GM19023 (cell line): Measurements from ENCODE around the gene CCDC195.
"Not testable (repeated sequence)": the region's sequence is repeated elsewhere in the genome, so short reads cannot be mapped to it uniquely, and the experiment has no call there.

Experiments
- ATAC-seq: cut with Tn5 transposase; IDR thresholded peaks from one replicate; pipeline ENCODE4 v1.9.1; 2021; ENCODE audit warnings: mild to moderate bottlenecking, moderate library complexity; ENCODE audit not compliant: unreplicated experiment

Gene CCDC195

GRCh38 chr2:224691563-224691962 is 24.6 kb downstream of the CCDC195 start:
- no peak for ATAC-seq

DNA sequence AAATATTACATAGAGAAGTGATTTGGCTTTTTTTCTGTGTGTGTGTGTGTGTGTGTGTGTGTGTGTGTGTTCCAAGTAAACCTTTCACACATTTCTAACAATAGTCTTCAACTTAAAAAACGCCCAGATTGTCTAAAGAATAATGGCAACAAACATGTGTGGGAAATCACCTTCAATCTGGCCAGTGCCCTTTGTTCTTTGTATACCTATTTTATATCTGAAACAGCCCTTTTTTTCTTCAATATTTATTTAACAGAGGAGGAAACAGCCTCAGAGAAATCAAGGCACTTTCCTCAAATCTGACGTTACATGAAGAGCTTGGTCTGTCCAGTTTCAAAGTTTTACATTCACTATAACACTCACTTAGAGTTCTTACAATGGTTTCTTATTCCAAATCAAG is 25.3 kb downstream of the CCDC195 start:
- no peak for ATAC-seq

GRCh38 chr2:224689539-224689938 is 26.6 kb downstream of the CCDC195 start:
- no peak for ATAC-seq

- ATAC-seq, result no peak
Measured at GRCh38 chr2:224688997-224689396, 27.2 kb downstream of the CCDC195 start.

DNA sequence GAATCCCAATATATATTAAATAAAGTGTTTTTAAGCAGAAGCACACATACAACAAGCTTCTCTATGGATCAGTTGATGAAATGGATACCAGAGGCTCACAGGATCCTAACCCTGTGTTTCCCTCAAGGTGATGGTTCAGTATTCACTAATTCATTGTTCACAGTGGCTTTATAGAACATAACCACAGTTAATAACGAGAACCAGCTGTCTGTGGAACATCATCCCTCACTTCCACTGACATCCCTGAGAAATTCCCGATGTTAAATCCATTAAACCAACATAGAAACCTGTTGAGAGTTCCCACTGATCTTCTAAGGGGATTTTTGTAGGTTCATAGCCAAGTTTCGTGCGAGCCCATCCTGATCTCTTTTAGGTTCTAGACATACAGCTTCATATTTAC is 29.0 kb downstream of the CCDC195 start:
- ATAC-seq, result no peak

- ATAC-seq, result no peak
Measured at GRCh38 chr2:224685121-224685520, 31.0 kb downstream of the CCDC195 start.

DNA sequence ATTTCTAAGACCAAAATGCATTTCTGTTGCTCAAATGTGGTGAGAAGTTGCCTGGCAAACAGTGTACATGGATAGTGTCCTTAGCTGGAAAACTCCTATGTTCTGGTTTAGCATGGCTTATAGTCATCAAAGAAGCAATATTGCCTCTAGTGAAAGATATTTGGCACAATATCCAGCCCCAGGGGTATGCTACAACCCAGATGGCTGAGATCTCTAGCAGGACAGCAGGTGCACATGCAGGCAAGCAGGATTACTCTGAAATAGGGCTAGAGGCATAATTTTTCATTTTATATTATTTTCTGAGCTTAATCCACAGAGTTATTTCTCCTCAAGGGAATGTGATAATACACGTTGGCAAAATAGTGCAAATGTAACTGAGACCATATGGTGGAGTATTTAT is 34.0 kb downstream of the CCDC195 start:
- ATAC-seq, result no peak

- no peak for ATAC-seq
Measured at GRCh38 chr2:224671731-224672130, 44.4 kb downstream of the CCDC195 start.

DNA sequence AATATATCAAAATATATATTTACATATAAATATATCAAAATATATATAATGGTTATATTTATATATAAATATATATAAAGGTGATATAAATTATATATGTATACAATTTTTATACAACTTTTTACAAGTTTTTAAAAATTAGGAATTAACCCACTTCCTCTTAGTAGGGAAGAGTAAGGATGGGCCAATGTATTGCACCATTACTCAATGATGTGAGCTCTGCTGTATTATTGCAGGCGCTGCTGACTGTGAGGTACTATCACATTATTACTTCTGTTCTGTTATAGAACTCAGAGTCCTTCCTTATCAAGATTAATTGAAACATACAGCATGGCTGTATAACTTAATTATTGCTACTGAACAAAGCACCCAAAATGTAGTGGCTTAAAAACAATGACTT is 46.0 kb downstream of the CCDC195 start:
- ATAC-seq, result no peak

DNA sequence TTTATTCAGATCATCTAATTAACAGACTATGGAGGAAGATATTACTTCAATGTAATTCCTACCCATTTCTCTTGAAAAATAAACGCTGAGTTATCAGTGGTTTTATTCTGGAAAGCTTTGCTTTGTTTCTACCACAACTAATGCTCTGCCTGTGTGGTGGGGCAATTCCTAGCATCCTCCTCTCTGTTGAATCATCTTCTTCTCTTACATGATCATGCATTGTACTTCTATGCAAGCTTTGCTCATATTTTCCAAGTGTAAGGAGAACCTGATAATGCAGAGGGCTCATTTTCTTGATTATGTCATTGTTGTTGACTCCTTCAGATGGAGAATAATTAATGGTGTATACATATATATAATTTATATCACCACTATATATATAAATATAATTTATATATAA is 46.7 kb downstream of the CCDC195 start:
- no peak for ATAC-seq

GRCh38 chr2:224668123-224668909 is 47.8 kb downstream of the CCDC195 start:
- ATAC-seq, result no peak

DNA sequence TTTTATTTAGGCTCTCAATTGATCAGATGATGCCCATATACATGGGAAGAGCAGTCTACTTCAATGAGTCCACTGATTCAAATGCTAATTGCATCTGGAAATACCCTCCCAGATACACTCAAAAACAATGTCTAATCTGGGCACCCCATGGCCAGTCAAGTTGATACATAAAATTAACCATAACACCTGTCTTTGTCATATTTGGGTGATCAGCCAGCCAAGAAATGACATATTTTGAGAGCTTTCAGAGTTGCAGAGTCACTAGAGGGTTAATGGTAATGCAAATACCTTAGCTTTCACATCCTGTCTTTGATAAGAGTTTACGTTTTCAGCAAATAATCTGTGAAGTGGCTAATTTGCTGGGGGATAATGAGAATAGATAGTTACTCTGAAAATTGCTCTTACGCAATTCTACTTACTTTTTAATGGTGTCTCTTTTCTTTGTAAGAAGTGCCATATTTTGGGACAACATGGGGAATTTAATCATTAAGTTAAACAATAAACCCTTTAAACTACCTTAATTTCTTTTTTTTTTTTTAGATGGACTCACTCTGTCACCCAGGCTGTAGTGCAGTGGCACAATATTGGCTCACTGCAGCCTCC is 49.1 kb downstream of the CCDC195 start:
- ATAC-seq, result peak; percentile 95

DNA sequence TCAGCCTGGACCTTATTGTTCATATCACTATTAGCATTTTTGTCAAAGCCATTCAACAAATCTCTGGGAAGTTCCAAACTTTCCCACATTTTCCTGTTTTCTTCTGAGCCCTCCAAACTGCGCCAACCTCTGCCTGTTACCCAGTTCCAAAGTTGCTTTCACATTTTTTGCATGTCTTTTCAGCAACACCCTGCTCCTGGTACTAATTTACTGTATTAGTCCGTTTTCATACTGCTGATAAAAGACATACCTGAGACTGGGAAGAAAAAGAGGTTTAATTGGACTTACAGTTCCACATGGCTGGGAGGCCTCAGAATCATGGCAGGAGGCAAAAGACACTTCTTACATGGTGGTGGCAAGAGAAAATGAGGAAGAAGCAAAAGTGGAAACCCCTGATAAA is 52.8 kb downstream of the CCDC195 start:
- not testable (repeated sequence) for ATAC-seq

DNA sequence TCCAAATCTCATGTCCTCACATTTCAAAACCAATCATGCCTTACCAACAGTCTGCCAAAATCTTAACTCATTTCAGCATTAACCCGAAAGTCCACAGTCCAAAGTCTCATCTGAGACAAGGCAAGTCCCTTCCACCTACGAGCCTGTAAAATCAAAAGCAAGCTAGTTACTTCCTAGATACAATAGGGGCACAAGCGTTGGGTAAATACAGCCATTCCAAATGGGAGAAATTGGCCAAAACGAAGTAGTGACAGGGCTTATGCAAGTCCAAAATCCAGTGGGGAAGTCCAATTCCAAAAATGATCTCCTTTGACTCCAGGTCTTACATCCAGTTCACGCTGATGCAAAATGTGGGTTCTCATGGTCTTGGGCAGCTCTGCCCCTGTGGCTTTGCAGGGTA is 54.5 kb downstream of the CCDC195 start:
- ATAC-seq, result not testable (repeated sequence)

DNA sequence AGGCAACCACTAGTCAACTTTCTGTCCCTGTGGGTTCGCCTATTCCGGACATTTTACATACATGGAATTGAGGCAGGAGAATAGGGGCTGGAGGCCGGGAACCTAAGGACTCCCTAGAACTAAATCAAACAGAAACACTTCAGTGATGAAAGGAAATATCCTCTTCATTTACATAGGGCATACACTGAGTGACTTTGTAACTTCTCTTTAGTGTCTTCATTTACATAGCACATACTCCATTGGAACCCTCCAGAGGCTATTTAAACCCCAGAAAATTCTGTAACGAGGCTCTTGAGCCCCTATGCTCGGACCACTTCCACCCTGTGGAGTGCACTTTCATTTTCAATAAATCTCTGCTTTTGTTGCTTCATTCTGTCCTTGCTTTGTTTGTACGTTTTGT is 56.5 kb downstream of the CCDC195 start:
- ATAC-seq, result no peak

GRCh38 chr2:224658780-224659405 is 57.3 kb downstream of the CCDC195 start:
- no peak for ATAC-seq

- no peak for ATAC-seq
Measured at GRCh38 chr2:224657349-224657748, 58.8 kb downstream of the CCDC195 start.

GRCh38 chr2:224655006-224655537 is 61.1 kb downstream of the CCDC195 start:
- ATAC-seq, result no peak
